HEK293T (cell line): Measurements from ENCODE around the gene TNRC6C.

Experiments used
- ARNT ChIP-seq: fragments of 450-650 bp; IDR thresholded peaks from 2 replicates; pipeline ENCODE4 v1.6.1; 2017; ENCODE audit warnings: mild to moderate bottlenecking
- BHLHE40 ChIP-seq: fragments of 450-650 bp; IDR thresholded peaks from 2 replicates; pipeline ENCODE4 v1.6.1; 2016; ENCODE audit warnings: mild to moderate bottlenecking, moderate library complexity, borderline replicate concordance
- CTBP1 ChIP-seq: fragments of 450-650 bp; IDR thresholded peaks from 2 replicates; pipeline ENCODE4 v1.6.1; 2016; ENCODE audit warnings: borderline replicate concordance
- ELF4 ChIP-seq: fragments of 450-650 bp; IDR thresholded peaks from 2 replicates; pipeline ENCODE4 v1.6.1; 2017; ENCODE audit warnings: antibody characterized with exemption
- FOXA1 ChIP-seq: fragments of 450-650 bp; IDR thresholded peaks from 2 replicates; pipeline ENCODE4 v1.6.1; 2016; ENCODE audit warnings: mild to moderate bottlenecking
- FOXK2 ChIP-seq: fragments of 450-650 bp; IDR thresholded peaks from 2 replicates; pipeline ENCODE4 v1.6.1; 2016; ENCODE audit warnings: mild to moderate bottlenecking
- FOXM1 ChIP-seq: fragments of 450-650 bp; IDR thresholded peaks from 2 replicates; pipeline ENCODE4 v1.6.1; 2017; ENCODE audit warnings: mild to moderate bottlenecking, borderline replicate concordance
- HDGF ChIP-seq: fragments of 450-650 bp; IDR thresholded peaks from 2 replicates; pipeline ENCODE4 v1.6.1; 2017; ENCODE audit warnings: antibody characterized with exemption, borderline replicate concordance
- LEF1 ChIP-seq: fragments of 450-650 bp; IDR thresholded peaks from 2 replicates; pipeline ENCODE4 v1.6.1; 2017; ENCODE audit warnings: mild to moderate bottlenecking, borderline replicate concordance
- SP1 ChIP-seq: fragments of 450-650 bp; IDR thresholded peaks from 2 replicates; pipeline ENCODE4 v1.6.1; 2017
- SUZ12 ChIP-seq: fragments of 450-650 bp; IDR thresholded peaks from 2 replicates; pipeline ENCODE4 v1.6.1; 2016; ENCODE audit warnings: mild to moderate bottlenecking
- TARDBP ChIP-seq: fragments of 450-650 bp; IDR thresholded peaks from 2 replicates; pipeline ENCODE4 v1.6.1; 2016
- ZNF384 ChIP-seq: fragments of 450-650 bp; IDR thresholded peaks from 2 replicates; pipeline ENCODE4 v1.6.1; 2016

- TF ChIP-seq CTBP1 (no peak), FOXA1 (no peak), ZNF384 (no peak), TARDBP (no peak), SP1 (no peak), ARNT (no peak), ELF4 (no peak), FOXK2 (no peak), SUZ12 (no peak), BHLHE40 (no peak), FOXM1 (no peak), LEF1 (no peak), HDGF (no peak)
Observed at GRCh38 chr17:78118801-78119241, 160.3 kb downstream of the TNRC6C start.
